ENCODE measurements around the gene PTPN11. TPM values are rescaled to one million over a fixed set of nuclear protein-coding genes. Genes with fewer than 3 reads are reported as not detected.

The PTPN11 gene
- total RNA-seq, 1 donor from 2014 or later: 109 TPM

Other genes starting within 250 kb of the PTPN11 start
- 81.3 TPM for gene HECTD4, start 36.5 kb upstream of the PTPN11 start, total RNA-seq
- gene RPL6, start 9.3 kb upstream of the PTPN11 start, total RNA-seq: 772 TPM